Transverse colon (tissue), 4 donors: ENCODE results near the gene SERINC5.

ENCODE experiments used
- CTCF ChIP-seq, 5 experiments: fragments of 200-600 bp in 3 of 5; fragments of 450-650 bp in 2 of 5; sonication (generic) in 3 of 5; IDR thresholded peaks; 1 replicate in 2 of 5; 2 replicates in 3 of 5; pipeline ENCODE4 v1.5.1; 2016 to 2017; ENCODE audit warnings: antibody characterized with exemption in 5 of 5, inconsistent platforms in 3 of 5, mild to moderate bottlenecking in 2 of 5, moderate library complexity in 1 of 5
- EP300 ChIP-seq: sonication (generic); formaldehyde crosslinking; IDR thresholded peaks from one replicate; pipeline ENCODE4 v1.6.1; 2017; ENCODE audit warnings: antibody characterized with exemption, low read depth
- POLR2A ChIP-seq: fragments of 450-650 bp; IDR thresholded peaks from one replicate; pipeline ENCODE4 v1.6.1; 2016; ENCODE audit warnings: antibody characterized with exemption, mild to moderate bottlenecking, moderate library complexity
- POLR2AphosphoS5 ChIP-seq, 3 donors: sonication (generic); formaldehyde crosslinking; IDR thresholded peaks; one replicate each; pipeline ENCODE4 v1.6.1; 2016; ENCODE audit warnings: antibody characterized with exemption in 3 of 3

GRCh38 chr5:80249901-80250300 lies 5.9 kb downstream of the SERINC5 start:
- TF ChIP-seq POLR2AphosphoS5 (IDR thresholded peaks at IDR 0.05) (no peak), POLR2A (no peak), CTCF (IDR thresholded peaks at IDR 0.05) (no peak), EP300 (no peak)
